ENCODE measurements around the gene ADAMTS2. TPM values are rescaled to one million over a fixed set of nuclear protein-coding genes. Genes with fewer than 3 reads are reported as not detected.

Gene ADAMTS2
- total and polyA plus RNA-seq, 2 experiments from 2014 or later: 1.6 to 8.1 TPM

DNA sequence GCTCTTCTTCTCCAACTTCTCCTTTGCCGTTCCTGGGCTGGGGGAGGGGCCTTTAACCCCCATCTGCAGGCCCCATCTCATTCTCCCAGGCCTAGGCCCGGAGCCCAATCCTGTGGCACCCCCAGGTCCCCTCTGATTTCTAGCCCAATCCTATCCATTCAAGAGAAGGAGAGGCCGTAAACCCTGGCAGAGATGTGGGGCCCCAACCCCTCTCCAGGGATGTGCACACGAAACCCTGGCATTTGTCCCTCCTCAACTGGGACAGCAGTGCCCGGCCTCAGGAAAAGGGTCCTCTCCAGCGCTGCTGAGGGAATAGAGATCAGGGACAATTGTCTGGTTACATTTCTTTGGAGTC lies 24.2 kb upstream of the ADAMTS2 start:
- H3K9me3 Mint-ChIP-seq: peaks cover 5% of the 10 kb centered on the region
- no peak overlapping the region for H3K27ac ChIP-seq (ENCODE audit: low read depth)
- H3K9me2 ChIP-seq (ENCODE audit: insufficient read depth): no peaks in the 10 kb centered on the region
- H2AFZ ChIP-seq: no peak overlapping the region
- no peak overlapping the region for H3K4me3 ChIP-seq
- no peaks in the 10 kb centered on the region for H3K36me3 ChIP-seq (ENCODE audit: insufficient read depth)
- ATAC-seq: no peak
- no peaks in the 10 kb centered on the region for H3K79me2 ChIP-seq (replicated peaks; ENCODE audit: insufficient read depth)
- no peaks in the 10 kb centered on the region for H3K4me1 Mint-ChIP-seq
- TF ChIP-seq, protein P1, sequence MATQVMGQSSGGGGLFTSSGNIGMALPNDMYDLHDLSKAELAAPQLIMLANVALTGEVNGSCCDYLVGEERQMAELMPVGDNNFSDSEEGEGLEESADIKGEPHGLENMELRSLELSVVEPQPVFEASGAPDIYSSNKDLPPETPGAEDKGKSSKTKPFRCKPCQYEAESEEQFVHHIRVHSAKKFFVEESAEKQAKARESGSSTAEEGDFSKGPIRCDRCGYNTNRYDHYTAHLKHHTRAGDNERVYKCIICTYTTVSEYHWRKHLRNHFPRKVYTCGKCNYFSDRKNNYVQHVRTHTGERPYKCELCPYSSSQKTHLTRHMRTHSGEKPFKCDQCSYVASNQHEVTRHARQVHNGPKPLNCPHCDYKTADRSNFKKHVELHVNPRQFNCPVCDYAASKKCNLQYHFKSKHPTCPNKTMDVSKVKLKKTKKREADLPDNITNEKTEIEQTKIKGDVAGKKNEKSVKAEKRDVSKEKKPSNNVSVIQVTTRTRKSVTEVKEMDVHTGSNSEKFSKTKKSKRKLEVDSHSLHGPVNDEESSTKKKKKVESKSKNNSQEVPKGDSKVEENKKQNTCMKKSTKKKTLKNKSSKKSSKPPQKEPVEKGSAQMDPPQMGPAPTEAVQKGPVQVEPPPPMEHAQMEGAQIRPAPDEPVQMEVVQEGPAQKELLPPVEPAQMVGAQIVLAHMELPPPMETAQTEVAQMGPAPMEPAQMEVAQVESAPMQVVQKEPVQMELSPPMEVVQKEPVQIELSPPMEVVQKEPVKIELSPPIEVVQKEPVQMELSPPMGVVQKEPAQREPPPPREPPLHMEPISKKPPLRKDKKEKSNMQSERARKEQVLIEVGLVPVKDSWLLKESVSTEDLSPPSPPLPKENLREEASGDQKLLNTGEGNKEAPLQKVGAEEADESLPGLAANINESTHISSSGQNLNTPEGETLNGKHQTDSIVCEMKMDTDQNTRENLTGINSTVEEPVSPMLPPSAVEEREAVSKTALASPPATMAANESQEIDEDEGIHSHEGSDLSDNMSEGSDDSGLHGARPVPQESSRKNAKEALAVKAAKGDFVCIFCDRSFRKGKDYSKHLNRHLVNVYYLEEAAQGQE (IDR thresholded peaks at IDR 0.05; ENCODE audit: unreplicated experiment): no peak
- TF ChIP-seq EZH2phosphoT487 (IDR thresholded peaks at IDR 0.05; ENCODE audit: unreplicated experiment) (no peak), POLR2AphosphoS5 (IDR thresholded peaks at IDR 0.05; ENCODE audit: low read depth) (no peak), CTCF (conservative IDR thresholded peaks at IDR 0.05; ENCODE audit: low read depth in 2 of 2) (no peak)
- TF ChIP-seq, protein P2, sequence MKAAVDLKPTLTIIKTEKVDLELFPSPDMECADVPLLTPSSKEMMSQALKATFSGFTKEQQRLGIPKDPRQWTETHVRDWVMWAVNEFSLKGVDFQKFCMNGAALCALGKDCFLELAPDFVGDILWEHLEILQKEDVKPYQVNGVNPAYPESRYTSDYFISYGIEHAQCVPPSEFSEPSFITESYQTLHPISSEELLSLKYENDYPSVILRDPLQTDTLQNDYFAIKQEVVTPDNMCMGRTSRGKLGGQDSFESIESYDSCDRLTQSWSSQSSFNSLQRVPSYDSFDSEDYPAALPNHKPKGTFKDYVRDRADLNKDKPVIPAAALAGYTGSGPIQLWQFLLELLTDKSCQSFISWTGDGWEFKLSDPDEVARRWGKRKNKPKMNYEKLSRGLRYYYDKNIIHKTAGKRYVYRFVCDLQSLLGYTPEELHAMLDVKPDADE (IDR thresholded peaks at IDR 0.05): no peak
- H3K27ac Mint-ChIP-seq: no peak overlapping the region
- no peaks in the 10 kb centered on the region for H3K27me3 ChIP-seq (ENCODE audit: insufficient read depth)
- no peak overlapping the region for H3K4me3 Mint-ChIP-seq
- no peak for DNase-seq (ENCODE audit: low spot score)
- no peak overlapping the region for H3K4me2 ChIP-seq
- H3K36me3 Mint-ChIP-seq (ENCODE audit: low read depth): no peaks in the 10 kb centered on the region
- H3K27me3 Mint-ChIP-seq (ENCODE audit: insufficient read depth, low read depth, poor library complexity): peaks cover 16% of the 10 kb centered on the region
- H3K4me1 ChIP-seq (ENCODE audit: insufficient read depth): no peaks in the 10 kb centered on the region
- no peaks in the 10 kb centered on the region for H4K20me1 ChIP-seq (replicated peaks; ENCODE audit: insufficient read depth)
- no peaks in the 10 kb centered on the region for H3F3A ChIP-seq (replicated peaks; ENCODE audit: low read depth)

DNA sequence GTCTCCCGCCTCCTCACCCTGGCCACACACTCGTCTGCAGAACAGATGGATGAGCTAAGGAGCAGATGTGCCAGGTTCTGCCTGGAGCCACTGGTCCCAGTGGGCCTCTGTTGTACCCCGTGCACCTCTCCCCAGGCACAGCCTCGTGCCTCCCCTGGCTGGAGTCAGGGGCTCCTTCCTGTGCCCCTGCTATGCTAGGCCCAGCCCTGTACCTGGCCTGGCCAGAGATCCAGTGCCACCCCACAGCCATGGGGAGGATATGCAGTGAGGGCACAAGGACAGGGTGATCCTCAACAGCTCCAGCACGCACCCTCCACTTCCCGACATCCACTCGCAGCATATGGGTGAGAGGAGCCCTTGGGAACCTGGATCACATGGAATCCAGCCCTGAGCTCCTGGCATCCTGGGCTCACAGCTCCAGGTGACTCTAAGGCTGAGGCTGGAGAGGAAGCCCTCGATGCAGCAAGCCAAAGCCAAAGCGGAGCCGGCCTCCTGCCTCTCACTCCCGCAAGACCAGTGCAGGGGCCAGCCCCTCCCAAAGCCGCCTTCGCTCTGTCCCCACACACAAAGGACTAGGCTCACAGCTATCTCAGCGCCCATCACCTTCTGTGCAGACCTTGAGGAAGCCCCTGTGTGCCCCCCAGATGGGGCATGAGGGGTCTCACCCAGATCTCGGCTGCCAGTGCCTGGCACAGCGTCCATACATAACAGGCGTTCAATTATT lies 23.7 kb upstream of the ADAMTS2 start:
- Histone ChIP-seq H3K36me3 (ENCODE audit: insufficient read depth) (no peaks in the 10 kb centered on the region), H3K27ac (ENCODE audit: low read depth) (no peak overlapping the region), H3K79me2 (replicated peaks; ENCODE audit: insufficient read depth) (no peaks in the 10 kb centered on the region), H3K9me2 (ENCODE audit: insufficient read depth) (no peaks in the 10 kb centered on the region), H2AFZ (no peak overlapping the region), H3K4me2 (no peak overlapping the region), H3K4me1 (ENCODE audit: insufficient read depth) (no peaks in the 10 kb centered on the region), H3K4me3 (no peak overlapping the region), H3K27me3 (ENCODE audit: insufficient read depth) (no peaks in the 10 kb centered on the region), H4K20me1 (replicated peaks; ENCODE audit: insufficient read depth) (no peaks in the 10 kb centered on the region), H3F3A (replicated peaks; ENCODE audit: low read depth) (no peaks in the 10 kb centered on the region)
- Mint-ChIP-seq H3K9me3 (no peaks in the 10 kb centered on the region; the same call in 2 of the 3 replicates), H3K36me3 (ENCODE audit: low read depth) (no peaks in the 10 kb centered on the region), H3K27me3 (ENCODE audit: insufficient read depth, low read depth, poor library complexity) (peaks cover 10% of the 10 kb centered on the region), H3K27ac (no peak overlapping the region), H3K4me3 (no peak overlapping the region), H3K4me1 (no peaks in the 10 kb centered on the region)
- DNase-seq (ENCODE audit: low spot score) (no peak), ATAC-seq (no peak)
- TF ChIP-seq, protein P2 (IDR thresholded peaks at IDR 0.05): no peak
- TF ChIP-seq, protein P3, sequence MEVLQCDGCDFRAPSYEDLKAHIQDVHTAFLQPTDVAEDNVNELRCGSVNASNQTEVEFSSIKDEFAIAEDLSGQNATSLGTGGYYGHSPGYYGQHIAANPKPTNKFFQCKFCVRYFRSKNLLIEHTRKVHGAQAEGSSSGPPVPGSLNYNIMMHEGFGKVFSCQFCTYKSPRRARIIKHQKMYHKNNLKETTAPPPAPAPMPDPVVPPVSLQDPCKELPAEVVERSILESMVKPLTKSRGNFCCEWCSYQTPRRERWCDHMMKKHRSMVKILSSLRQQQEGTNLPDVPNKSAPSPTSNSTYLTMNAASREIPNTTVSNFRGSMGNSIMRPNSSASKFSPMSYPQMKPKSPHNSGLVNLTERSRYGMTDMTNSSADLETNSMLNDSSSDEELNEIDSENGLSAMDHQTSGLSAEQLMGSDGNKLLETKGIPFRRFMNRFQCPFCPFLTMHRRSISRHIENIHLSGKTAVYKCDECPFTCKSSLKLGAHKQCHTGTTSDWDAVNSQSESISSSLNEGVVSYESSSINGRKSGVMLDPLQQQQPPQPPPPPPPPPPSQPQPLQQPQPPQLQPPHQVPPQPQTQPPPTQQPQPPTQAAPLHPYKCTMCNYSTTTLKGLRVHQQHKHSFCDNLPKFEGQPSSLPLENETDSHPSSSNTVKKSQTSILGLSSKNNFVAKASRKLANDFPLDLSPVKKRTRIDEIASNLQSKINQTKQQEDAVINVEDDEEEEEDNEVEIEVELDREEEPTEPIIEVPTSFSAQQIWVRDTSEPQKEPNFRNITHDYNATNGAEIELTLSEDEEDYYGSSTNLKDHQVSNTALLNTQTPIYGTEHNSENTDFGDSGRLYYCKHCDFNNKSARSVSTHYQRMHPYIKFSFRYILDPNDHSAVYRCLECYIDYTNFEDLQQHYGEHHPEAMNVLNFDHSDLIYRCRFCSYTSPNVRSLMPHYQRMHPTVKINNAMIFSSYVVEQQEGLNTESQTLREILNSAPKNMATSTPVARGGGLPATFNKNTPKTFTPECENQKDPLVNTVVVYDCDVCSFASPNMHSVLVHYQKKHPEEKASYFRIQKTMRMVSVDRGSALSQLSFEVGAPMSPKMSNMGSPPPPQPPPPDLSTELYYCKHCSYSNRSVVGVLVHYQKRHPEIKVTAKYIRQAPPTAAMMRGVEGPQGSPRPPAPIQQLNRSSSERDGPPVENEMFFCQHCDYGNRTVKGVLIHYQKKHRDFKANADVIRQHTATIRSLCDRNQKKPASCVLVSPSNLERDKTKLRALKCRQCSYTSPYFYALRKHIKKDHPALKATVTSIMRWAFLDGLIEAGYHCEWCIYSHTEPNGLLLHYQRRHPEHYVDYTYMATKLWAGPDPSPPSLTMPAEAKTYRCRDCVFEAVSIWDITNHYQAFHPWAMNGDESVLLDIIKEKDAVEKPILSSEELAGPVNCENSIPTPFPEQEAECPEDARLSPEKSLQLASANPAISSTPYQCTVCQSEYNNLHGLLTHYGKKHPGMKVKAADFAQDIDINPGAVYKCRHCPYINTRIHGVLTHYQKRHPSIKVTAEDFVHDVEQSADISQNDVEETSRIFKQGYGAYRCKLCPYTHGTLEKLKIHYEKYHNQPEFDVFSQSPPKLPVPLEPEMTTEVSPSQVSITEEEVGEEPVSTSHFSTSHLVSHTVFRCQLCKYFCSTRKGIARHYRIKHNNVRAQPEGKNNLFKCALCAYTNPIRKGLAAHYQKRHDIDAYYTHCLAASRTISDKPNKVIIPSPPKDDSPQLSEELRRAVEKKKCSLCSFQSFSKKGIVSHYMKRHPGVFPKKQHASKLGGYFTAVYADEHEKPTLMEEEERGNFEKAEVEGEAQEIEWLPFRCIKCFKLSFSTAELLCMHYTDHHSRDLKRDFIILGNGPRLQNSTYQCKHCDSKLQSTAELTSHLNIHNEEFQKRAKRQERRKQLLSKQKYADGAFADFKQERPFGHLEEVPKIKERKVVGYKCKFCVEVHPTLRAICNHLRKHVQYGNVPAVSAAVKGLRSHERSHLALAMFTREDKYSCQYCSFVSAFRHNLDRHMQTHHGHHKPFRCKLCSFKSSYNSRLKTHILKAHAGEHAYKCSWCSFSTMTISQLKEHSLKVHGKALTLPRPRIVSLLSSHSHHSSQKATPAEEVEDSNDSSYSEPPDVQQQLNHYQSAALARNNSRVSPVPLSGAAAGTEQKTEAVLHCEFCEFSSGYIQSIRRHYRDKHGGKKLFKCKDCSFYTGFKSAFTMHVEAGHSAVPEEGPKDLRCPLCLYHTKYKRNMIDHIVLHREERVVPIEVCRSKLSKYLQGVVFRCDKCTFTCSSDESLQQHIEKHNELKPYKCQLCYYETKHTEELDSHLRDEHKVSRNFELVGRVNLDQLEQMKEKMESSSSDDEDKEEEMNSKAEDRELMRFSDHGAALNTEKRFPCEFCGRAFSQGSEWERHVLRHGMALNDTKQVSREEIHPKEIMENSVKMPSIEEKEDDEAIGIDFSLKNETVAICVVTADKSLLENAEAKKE (CRISPR knock-in tag; IDR thresholded peaks at IDR 0.05): no peak

Measured in GM23338 (cell line).